HEK293 (cell line): ENCODE data around the gene SEPTIN12.

ENCODE experiments used
- GFI1B ChIP-seq: fragments of 450-650 bp; formaldehyde crosslinking; IDR thresholded peaks from 2 replicates; pipeline ENCODE4 v1.5.1; 2016; ENCODE audit warnings: missing biosample characterization, missing genetic modification characterization
- ZBTB48 ChIP-seq: fragments of 450-650 bp; formaldehyde crosslinking; IDR thresholded peaks from 2 replicates; pipeline ENCODE4 v1.5.1; 2016; ENCODE audit warnings: missing biosample characterization, missing genetic modification characterization
- ZBTB8A ChIP-seq: fragments of 450-650 bp; formaldehyde crosslinking; IDR thresholded peaks from 2 replicates; pipeline ENCODE4 v1.5.1; 2016; ENCODE audit warnings: missing biosample characterization, missing genetic modification characterization
- ZNF114 ChIP-seq: fragments of 450-650 bp; formaldehyde crosslinking; IDR thresholded peaks from 2 replicates; pipeline ENCODE4 v1.5.0; 2017; ENCODE audit warnings: missing biosample characterization, missing genetic modification characterization
- ZNF398 ChIP-seq: fragments of 450-650 bp; formaldehyde crosslinking; IDR thresholded peaks from 2 replicates; pipeline ENCODE4 v1.5.1; 2017; ENCODE audit warnings: missing biosample characterization, missing genetic modification characterization
- ZNF514 ChIP-seq: fragments of 450-650 bp; formaldehyde crosslinking; IDR thresholded peaks from 2 replicates; pipeline ENCODE4 v1.5.1; 2016; ENCODE audit warnings: missing biosample characterization, missing genetic modification characterization
- ZNF660 ChIP-seq: fragments of 450-650 bp; IDR thresholded peaks from 2 replicates; pipeline ENCODE4 v1.5.1; 2018; ENCODE audit warnings: missing biosample characterization, mild to moderate bottlenecking, missing genetic modification characterization
- TF ChIP-seq, protein P1 (sequence below): fragments of 450-650 bp; formaldehyde crosslinking; IDR thresholded peaks from 2 replicates; pipeline ENCODE4 v1.5.1; 2016; ENCODE audit warnings: missing biosample characterization, missing genetic modification characterization
- TF ChIP-seq, protein P2 (sequence below): fragments of 450-650 bp; formaldehyde crosslinking; IDR thresholded peaks from 2 replicates; pipeline ENCODE4 v1.5.1; 2016; ENCODE audit warnings: missing biosample characterization, missing genetic modification characterization

DNA sequence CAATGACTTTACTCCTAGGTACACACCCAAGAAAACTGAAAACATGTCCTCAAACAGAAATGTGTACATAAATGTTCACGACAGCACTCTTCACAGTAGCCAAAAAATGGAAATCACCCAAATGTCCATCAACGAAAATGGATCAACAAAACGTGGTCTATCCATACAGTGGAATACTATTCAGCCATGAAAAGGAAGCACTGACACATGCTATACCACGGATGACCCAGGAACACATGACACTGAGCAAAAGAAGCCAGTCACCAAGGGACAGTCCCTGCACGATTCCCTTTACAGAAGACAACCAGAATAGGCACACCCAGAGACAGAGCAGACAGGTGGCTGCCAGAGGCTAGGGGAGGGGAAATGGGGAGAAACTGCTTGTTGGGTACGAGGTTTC is 32.5 kb downstream of the SEPTIN12 start:
- TF ChIP-seq, protein P1, sequence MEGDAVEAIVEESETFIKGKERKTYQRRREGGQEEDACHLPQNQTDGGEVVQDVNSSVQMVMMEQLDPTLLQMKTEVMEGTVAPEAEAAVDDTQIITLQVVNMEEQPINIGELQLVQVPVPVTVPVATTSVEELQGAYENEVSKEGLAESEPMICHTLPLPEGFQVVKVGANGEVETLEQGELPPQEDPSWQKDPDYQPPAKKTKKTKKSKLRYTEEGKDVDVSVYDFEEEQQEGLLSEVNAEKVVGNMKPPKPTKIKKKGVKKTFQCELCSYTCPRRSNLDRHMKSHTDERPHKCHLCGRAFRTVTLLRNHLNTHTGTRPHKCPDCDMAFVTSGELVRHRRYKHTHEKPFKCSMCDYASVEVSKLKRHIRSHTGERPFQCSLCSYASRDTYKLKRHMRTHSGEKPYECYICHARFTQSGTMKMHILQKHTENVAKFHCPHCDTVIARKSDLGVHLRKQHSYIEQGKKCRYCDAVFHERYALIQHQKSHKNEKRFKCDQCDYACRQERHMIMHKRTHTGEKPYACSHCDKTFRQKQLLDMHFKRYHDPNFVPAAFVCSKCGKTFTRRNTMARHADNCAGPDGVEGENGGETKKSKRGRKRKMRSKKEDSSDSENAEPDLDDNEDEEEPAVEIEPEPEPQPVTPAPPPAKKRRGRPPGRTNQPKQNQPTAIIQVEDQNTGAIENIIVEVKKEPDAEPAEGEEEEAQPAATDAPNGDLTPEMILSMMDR: no peak
- TF ChIP-seq ZNF514 (tag by site-specific recombination): no peak
- no peak for TF ChIP-seq GFI1B (tag by site-specific recombination)
- TF ChIP-seq ZNF660 (tag by site-specific recombination): no peak
- no peak for TF ChIP-seq ZBTB8A (tag by site-specific recombination)
- TF ChIP-seq, protein P2, sequence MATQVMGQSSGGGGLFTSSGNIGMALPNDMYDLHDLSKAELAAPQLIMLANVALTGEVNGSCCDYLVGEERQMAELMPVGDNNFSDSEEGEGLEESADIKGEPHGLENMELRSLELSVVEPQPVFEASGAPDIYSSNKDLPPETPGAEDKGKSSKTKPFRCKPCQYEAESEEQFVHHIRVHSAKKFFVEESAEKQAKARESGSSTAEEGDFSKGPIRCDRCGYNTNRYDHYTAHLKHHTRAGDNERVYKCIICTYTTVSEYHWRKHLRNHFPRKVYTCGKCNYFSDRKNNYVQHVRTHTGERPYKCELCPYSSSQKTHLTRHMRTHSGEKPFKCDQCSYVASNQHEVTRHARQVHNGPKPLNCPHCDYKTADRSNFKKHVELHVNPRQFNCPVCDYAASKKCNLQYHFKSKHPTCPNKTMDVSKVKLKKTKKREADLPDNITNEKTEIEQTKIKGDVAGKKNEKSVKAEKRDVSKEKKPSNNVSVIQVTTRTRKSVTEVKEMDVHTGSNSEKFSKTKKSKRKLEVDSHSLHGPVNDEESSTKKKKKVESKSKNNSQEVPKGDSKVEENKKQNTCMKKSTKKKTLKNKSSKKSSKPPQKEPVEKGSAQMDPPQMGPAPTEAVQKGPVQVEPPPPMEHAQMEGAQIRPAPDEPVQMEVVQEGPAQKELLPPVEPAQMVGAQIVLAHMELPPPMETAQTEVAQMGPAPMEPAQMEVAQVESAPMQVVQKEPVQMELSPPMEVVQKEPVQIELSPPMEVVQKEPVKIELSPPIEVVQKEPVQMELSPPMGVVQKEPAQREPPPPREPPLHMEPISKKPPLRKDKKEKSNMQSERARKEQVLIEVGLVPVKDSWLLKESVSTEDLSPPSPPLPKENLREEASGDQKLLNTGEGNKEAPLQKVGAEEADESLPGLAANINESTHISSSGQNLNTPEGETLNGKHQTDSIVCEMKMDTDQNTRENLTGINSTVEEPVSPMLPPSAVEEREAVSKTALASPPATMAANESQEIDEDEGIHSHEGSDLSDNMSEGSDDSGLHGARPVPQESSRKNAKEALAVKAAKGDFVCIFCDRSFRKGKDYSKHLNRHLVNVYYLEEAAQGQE (tag by site-specific recombination): no peak
- no peak for TF ChIP-seq ZNF398
- TF ChIP-seq ZBTB48: no peak
- no peak for TF ChIP-seq ZNF114
